Measurements from ENCODE around the gene GCH1. TPM values are rescaled to one million over a fixed set of nuclear protein-coding genes. Genes with fewer than 3 reads are reported as not detected.

GCH1 gene
- total and polyA plus RNA-seq, 4 donors, result 3.4 to 4.6 (median 4.1) TPM

- H3K36me3 ChIP-seq (ENCODE audit: control insufficient read depth, insufficient read depth, low read length), result no peaks in the 10 kb centered on the region
- DNase-seq (ENCODE audit: low read depth in 4 of 6, low spot score in 6 of 6), result no peak
- no peak overlapping the region for H3K27ac ChIP-seq (ENCODE audit: low read depth, low read length)
- H3K4me3 ChIP-seq (ENCODE audit: low read depth, low read length), result no peak overlapping the region
- H3K27me3 ChIP-seq (ENCODE audit: control insufficient read depth, insufficient read depth, low read length), result no peaks in the 10 kb centered on the region
- no peaks in the 10 kb centered on the region for H3K9me3 ChIP-seq (ENCODE audit: control insufficient read depth, insufficient read depth, low read length)
- WGBS (ENCODE audit: insufficient coverage), result no CpG with 5 or more reads among the region's 2 CpGs
- no peaks in the 10 kb centered on the region for H3K4me1 ChIP-seq (ENCODE audit: control insufficient read depth, insufficient read depth, low read length)
These were observed 66.4 kb downstream of the GCH1 start for GRCh38 chr14:54836231-54836630.

DNA sequence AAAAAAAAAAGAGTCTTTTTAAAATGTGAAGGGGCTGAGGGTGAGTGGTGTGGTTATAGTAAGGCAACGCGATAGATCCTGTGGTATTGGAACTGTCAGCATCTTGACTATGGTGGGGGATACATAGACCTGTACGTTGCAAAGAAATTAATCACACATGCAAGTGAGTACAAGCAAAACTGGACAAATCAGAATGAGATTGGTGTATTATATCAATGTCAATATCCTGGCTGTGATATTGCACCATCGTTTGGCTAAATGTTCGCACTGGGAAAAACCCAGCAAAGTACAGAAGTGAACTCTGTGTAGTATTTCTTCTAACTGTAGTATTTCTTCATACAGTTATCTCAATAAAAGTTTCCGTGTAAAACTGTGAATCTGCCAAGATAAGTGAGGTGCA, 67.9 kb downstream of the GCH1 start:
- Histone ChIP-seq H3K27ac (ENCODE audit: low read depth, low read length) (no peak overlapping the region), H3K9me3 (ENCODE audit: control insufficient read depth, insufficient read depth, low read length) (no peaks in the 10 kb centered on the region), H3K27me3 (ENCODE audit: control insufficient read depth, insufficient read depth, low read length) (no peaks in the 10 kb centered on the region), H3K4me1 (ENCODE audit: control insufficient read depth, insufficient read depth, low read length) (no peaks in the 10 kb centered on the region), H3K4me3 (ENCODE audit: low read depth, low read length) (no peak overlapping the region), H3K36me3 (ENCODE audit: control insufficient read depth, insufficient read depth, low read length) (no peaks in the 10 kb centered on the region)
- DNase-seq (ENCODE audit: low read depth in 4 of 6, low spot score in 6 of 6), result no peak
- WGBS (ENCODE audit: insufficient coverage), result 100% methylated on average over 1 of the region's 6 CpGs

DNA sequence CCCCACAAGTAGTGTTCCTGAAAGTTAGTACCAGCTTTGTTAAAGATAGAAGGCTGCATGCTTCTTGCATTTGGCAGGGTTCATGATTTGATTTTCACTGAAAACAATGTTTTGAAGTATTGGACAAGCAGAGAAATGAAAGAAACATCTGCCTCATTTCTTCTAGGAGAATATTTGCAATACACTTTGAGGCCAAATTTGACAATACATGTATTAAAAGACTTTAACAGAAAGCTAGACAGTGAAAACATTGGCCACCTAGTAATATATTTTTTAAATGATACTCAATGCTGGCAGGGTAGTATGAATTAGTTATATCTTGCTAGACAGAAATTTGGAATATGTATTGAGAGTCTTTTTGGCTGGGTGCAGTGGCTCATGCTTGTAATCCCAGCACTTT, 68.5 kb downstream of the GCH1 start:
- Histone ChIP-seq H3K4me3 (ENCODE audit: low read depth, low read length) (no peak overlapping the region), H3K36me3 (ENCODE audit: control insufficient read depth, insufficient read depth, low read length) (no peaks in the 10 kb centered on the region), H3K27me3 (ENCODE audit: control insufficient read depth, insufficient read depth, low read length) (no peaks in the 10 kb centered on the region), H3K27ac (ENCODE audit: low read depth, low read length) (no peak overlapping the region), H3K9me3 (ENCODE audit: control insufficient read depth, insufficient read depth, low read length) (no peaks in the 10 kb centered on the region), H3K4me1 (ENCODE audit: control insufficient read depth, insufficient read depth, low read length) (no peaks in the 10 kb centered on the region)
- peak in 1 of 6 donors; percentile 50 for DNase-seq (ENCODE audit: low read depth in 4 of 6, low spot score in 6 of 6)

GRCh38 chr14:54830650-54831049, 72.0 kb downstream of the GCH1 start:
- H3K4me3 ChIP-seq (ENCODE audit: low read depth, low read length), result no peak overlapping the region
- no peaks in the 10 kb centered on the region for H3K4me1 ChIP-seq (ENCODE audit: control insufficient read depth, insufficient read depth, low read length)
- H3K27me3 ChIP-seq (ENCODE audit: control insufficient read depth, insufficient read depth, low read length), result no peaks in the 10 kb centered on the region
- WGBS (ENCODE audit: insufficient coverage), result no CpG with 5 or more reads among the region's 4 CpGs
- no peak for DNase-seq (ENCODE audit: low read depth in 4 of 6, low spot score in 6 of 6)
- no peaks in the 10 kb centered on the region for H3K9me3 ChIP-seq (ENCODE audit: control insufficient read depth, insufficient read depth, low read length)
- no peak overlapping the region for H3K27ac ChIP-seq (ENCODE audit: low read depth, low read length)
- no peaks in the 10 kb centered on the region for H3K36me3 ChIP-seq (ENCODE audit: control insufficient read depth, insufficient read depth, low read length)

DNA sequence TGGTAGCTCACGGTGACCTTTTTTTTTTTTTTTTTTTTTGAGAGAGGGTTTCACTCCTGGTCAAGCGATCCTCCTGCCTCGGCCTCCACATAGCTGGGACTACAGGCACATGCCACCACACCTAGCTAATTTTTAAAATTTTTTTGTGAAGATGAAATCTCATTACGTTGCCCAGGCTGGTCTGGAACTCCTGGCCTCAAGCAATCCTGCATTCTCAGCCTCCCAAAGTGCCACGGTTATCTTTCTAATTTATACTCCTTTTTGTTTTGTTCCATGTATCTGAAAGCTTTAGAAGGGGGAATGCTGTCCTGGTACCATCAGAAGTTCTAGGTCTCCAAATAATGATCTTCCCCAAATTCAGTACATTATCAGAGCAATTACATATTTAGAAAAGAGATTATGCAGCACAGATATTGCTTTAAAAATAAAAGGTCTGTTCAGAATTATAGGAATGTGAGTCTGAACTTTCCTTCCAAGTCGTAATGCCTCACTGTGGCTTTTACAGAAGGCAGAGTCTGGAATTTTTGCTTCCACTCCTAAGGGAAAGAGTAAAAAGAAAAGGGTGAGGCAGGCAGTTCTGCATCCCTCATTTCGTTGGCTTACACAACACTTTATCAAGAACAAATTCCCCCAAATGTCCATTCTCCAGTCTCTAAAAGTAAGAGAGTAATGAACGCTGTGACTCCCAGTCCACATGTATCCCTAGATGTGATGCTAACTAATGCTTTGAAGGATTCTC, 73.0 kb downstream of the GCH1 start:
- DNase-seq (ENCODE audit: low read depth in 4 of 6, low spot score in 6 of 6), result no peak
- Histone ChIP-seq H3K27me3 (ENCODE audit: control insufficient read depth, insufficient read depth, low read length) (no peaks in the 10 kb centered on the region), H3K4me3 (ENCODE audit: low read depth, low read length) (no peak overlapping the region), H3K4me1 (ENCODE audit: control insufficient read depth, insufficient read depth, low read length) (no peaks in the 10 kb centered on the region), H3K36me3 (ENCODE audit: control insufficient read depth, insufficient read depth, low read length) (no peaks in the 10 kb centered on the region), H3K27ac (ENCODE audit: low read depth, low read length) (no peak overlapping the region), H3K9me3 (ENCODE audit: control insufficient read depth, insufficient read depth, low read length) (peaks cover 3% of the 10 kb centered on the region)
- WGBS (ENCODE audit: insufficient coverage), result 67% methylated on average over 1 of the region's 8 CpGs

- no CpG with 5 or more reads among the region's 1 CpG for WGBS (ENCODE audit: insufficient coverage)
- Histone ChIP-seq H3K9me3 (ENCODE audit: control insufficient read depth, insufficient read depth, low read length) (peaks cover 3% of the 10 kb centered on the region), H3K36me3 (ENCODE audit: control insufficient read depth, insufficient read depth, low read length) (no peaks in the 10 kb centered on the region), H3K4me1 (ENCODE audit: control insufficient read depth, insufficient read depth, low read length) (no peaks in the 10 kb centered on the region), H3K27me3 (ENCODE audit: control insufficient read depth, insufficient read depth, low read length) (no peaks in the 10 kb centered on the region), H3K27ac (ENCODE audit: low read depth, low read length) (no peak overlapping the region), H3K4me3 (ENCODE audit: low read depth, low read length) (no peak overlapping the region)
- DNase-seq (ENCODE audit: low read depth in 4 of 6, low spot score in 6 of 6), result peak in 1 of 6 donors; percentile 71
These were observed 74.6 kb downstream of the GCH1 start for GRCh38 chr14:54828037-54828436.

DNA sequence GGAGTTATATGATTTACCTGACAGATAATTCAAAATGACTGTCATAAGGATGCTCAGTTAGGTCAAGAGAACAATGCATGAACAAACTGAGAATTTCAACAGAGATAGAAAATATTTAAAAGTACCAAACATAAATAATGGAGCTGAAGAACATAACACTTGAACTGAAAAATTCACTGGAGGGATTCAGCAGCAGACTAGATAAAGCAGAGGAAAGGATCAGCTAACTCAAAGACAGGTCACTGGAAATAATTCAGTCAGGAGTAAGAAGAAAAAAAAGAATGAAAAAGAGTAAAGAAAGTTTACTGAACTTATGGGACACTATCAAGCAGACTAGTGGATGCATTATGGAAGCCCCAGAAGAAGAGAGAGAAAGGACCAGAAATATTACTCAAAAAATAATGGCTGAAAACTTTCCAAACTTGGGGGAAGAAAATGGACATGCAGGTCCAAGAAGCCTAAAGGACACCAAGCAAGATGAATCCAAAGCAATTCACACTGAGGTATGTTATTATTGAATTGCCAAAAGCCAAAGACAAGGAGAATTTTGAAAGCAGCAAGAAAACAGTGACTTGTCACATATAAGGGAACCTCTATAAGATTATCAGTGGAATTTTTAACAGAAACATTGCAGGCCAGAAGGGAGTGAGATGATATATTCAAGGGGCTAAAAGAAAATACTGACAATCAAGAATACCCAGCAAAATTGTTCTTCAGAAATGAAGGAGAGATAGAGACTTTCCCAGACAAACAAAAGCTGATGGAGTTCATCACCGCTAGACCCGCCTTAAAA, 78.7 kb downstream of the GCH1 start:
- H3K4me3 ChIP-seq (ENCODE audit: low read depth, low read length), result no peak overlapping the region
- H3K27ac ChIP-seq (ENCODE audit: low read depth, low read length), result no peak overlapping the region
- no peaks in the 10 kb centered on the region for H3K27me3 ChIP-seq (ENCODE audit: control insufficient read depth, insufficient read depth, low read length)
- peaks cover 4% of the 10 kb centered on the region for H3K4me1 ChIP-seq (ENCODE audit: control insufficient read depth, insufficient read depth, low read length)
- H3K36me3 ChIP-seq (ENCODE audit: control insufficient read depth, insufficient read depth, low read length), result no peaks in the 10 kb centered on the region
- DNase-seq (ENCODE audit: low read depth in 4 of 6, low spot score in 6 of 6), result no peak
- WGBS (ENCODE audit: insufficient coverage), result no CpG with 5 or more reads among the region's 2 CpGs
- peaks cover 3% of the 10 kb centered on the region for H3K9me3 ChIP-seq (ENCODE audit: control insufficient read depth, insufficient read depth, low read length)

DNA sequence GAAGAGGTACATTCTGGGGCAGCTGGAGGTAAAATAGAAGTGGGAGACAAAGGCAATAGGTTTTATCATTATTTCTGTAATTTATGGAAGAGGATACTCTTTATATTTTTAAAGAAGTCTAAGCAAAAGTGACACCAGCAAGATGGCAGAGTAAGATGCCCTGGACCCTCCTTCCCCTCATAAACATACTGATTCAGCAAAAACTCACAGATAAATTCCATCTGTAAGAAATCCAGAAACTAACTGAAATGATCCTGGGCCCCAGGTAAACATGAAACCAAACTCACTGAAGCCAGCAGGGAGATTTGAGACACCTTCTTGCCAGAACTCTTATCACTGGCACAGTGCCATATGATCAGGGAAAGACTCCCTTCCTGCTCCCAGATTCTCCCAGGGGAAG, 79.9 kb downstream of the GCH1 start:
- DNase-seq (ENCODE audit: low read depth in 4 of 6, low spot score in 6 of 6), result no peak
- peaks cover 12% of the 10 kb centered on the region for H3K4me1 ChIP-seq (ENCODE audit: control insufficient read depth, insufficient read depth, low read length)
- no peak overlapping the region for H3K27ac ChIP-seq (ENCODE audit: low read depth, low read length)
- no peaks in the 10 kb centered on the region for H3K27me3 ChIP-seq (ENCODE audit: control insufficient read depth, insufficient read depth, low read length)
- H3K9me3 ChIP-seq (ENCODE audit: control insufficient read depth, insufficient read depth, low read length), result peaks cover 3% of the 10 kb centered on the region
- no peaks in the 10 kb centered on the region for H3K36me3 ChIP-seq (ENCODE audit: control insufficient read depth, insufficient read depth, low read length)
- H3K4me3 ChIP-seq (ENCODE audit: low read depth, low read length), result no peak overlapping the region

DNA sequence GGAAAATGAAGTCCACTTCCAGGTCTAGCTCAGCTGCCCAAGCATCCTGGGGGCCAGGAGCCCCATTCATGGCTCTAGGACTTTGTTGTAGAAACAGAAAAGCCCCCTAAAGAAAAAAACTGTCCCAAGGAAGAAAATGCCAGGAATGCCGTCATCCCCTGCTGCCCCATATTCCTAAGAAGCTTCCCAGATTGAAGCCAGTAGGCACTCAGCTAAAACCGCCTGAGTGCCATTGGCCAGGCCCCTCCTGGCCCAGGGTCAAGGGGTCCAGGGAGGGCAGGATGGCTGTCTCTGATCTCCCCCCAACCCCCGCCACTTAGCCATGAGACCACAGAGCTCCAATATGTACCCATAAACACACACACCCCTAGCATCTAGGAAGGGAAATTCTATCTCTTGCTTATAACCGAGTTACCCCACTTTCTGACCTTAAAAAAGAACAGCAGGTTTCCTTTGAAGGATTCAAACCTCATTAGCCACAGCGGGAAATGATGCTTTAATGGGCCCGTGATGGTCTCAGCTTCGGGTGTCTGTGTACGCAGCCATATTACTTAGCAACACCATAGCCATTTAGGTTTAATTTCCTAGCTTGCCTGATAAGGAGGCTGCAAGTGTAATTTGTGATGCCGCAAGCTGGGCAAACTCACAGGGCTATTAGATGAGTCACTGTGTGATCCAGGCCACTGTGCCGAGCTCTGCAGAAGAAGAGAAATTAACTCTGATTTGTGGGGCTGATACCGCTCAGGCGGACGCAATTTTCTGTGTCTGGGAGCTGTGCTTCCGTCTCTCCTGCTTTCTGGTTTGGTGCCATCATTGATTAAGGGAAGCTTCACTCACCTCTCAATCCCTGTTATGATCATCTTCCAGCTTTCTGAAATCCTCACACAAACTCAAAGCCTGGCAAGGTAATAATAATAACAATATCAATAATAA, 84.2 kb downstream of the GCH1 start:
- peaks cover 13% of the 10 kb centered on the region for H3K4me1 ChIP-seq (ENCODE audit: control insufficient read depth, insufficient read depth, low read length)
- no peaks in the 10 kb centered on the region for H3K36me3 ChIP-seq (ENCODE audit: control insufficient read depth, insufficient read depth, low read length)
- H3K4me3 ChIP-seq (ENCODE audit: low read depth, low read length), result no peak overlapping the region
- H3K27ac ChIP-seq (ENCODE audit: low read depth, low read length), result no peak overlapping the region
- H3K9me3 ChIP-seq (ENCODE audit: control insufficient read depth, insufficient read depth, low read length), result no peaks in the 10 kb centered on the region
- no peaks in the 10 kb centered on the region for H3K27me3 ChIP-seq (ENCODE audit: control insufficient read depth, insufficient read depth, low read length)
- 29% methylated on average over 6 of the region's 14 CpGs for WGBS (ENCODE audit: insufficient coverage)
- DNase-seq (ENCODE audit: low read depth in 4 of 6, low spot score in 6 of 6), result peak in 5 of 6 donors; percentile 7 to 95 (median 36)
